NT2/D1 (cell line): ENCODE measurements around the gene KRTAP10-6.

Source experiments
- DNase-seq: peaks from one replicate; pipeline ENCODE4 v3.0.0-alpha.2; 2011; ENCODE audit warnings: low read depth, low spot score
- H3K27me3 ChIP-seq: 2 replicates; pipeline ENCODE4 v1.6.0; 2011; ENCODE audit warnings: mild to moderate bottlenecking; ENCODE audit not compliant: insufficient read length, insufficient read depth
- H3K36me3 ChIP-seq: 2 replicates; pipeline ENCODE4 v1.6.1; 2011; ENCODE audit warnings: mild to moderate bottlenecking, low read length, mixed read lengths; ENCODE audit not compliant: insufficient read depth, insufficient read length
- H3K4me1 ChIP-seq: 2 replicates; pipeline ENCODE4 v1.5.1; 2011; ENCODE audit not compliant: insufficient read depth, insufficient read length
- H3K4me3 ChIP-seq: 2 replicates; pipeline ENCODE4 v1.5.1; 2011; ENCODE audit warnings: low read depth; ENCODE audit not compliant: insufficient read length
- H3K9ac ChIP-seq: 2 replicates; pipeline ENCODE4 v1.6.0; 2011; ENCODE audit warnings: low read depth; ENCODE audit not compliant: insufficient read length
- H3K9me3 ChIP-seq: 2 replicates; pipeline ENCODE4 v1.5.1; 2011; ENCODE audit warnings: mild to moderate bottlenecking, low read length; ENCODE audit not compliant: insufficient read depth
- SUZ12 ChIP-seq: IDR thresholded peaks from 2 replicates; pipeline ENCODE4 v1.6.1; 2011; ENCODE audit not compliant: insufficient read length, insufficient read depth; ENCODE audit errors: extremely low read depth
- YY1 ChIP-seq: IDR thresholded peaks from 2 replicates; pipeline ENCODE4 v1.6.1; 2011; ENCODE audit not compliant: insufficient read length, insufficient read depth
- ZNF274 ChIP-seq: IDR thresholded peaks from 2 replicates; pipeline ENCODE4 v1.6.1; 2011; ENCODE audit warnings: mild to moderate bottlenecking, low read depth, low read length

The KRTAP10-6 gene

GRCh38 chr21:44626262-44626661 lies 34.0 kb upstream of the KRTAP10-6 start:
- no peak for TF ChIP-seq ZNF274
- TF ChIP-seq SUZ12 = no peak
- TF ChIP-seq YY1 = no peak
- H3K27me3 ChIP-seq = no peaks in the 10 kb centered on the region
- no peak for DNase-seq
- H3K9ac ChIP-seq = peak overlapping the region; percentile 25
- H3K9me3 ChIP-seq = peaks cover 42% of the 10 kb centered on the region
- no peaks in the 10 kb centered on the region for H3K36me3 ChIP-seq
- peaks cover 12% of the 10 kb centered on the region for H3K4me1 ChIP-seq
- no peak overlapping the region for H3K4me3 ChIP-seq

- H3K27me3 ChIP-seq = no peaks in the 10 kb centered on the region
- H3K9ac ChIP-seq = no peak overlapping the region
- no peak for DNase-seq
- TF ChIP-seq ZNF274 (no peak), SUZ12 (no peak), YY1 (no peak)
- H3K4me3 ChIP-seq = no peak overlapping the region
- peaks cover 44% of the 10 kb centered on the region for H3K9me3 ChIP-seq
- H3K36me3 ChIP-seq = no peaks in the 10 kb centered on the region
- H3K4me1 ChIP-seq = peaks cover 12% of the 10 kb centered on the region
These were observed 33.5 kb upstream of the KRTAP10-6 start for GRCh38 chr21:44625756-44626155.

GRCh38 chr21:44623575-44623974 lies 31.3 kb upstream of the KRTAP10-6 start:
- Histone ChIP-seq H3K4me3 (no peak overlapping the region), H3K36me3 (no peaks in the 10 kb centered on the region), H3K9ac (no peak overlapping the region), H3K9me3 (peaks cover 63% of the 10 kb centered on the region), H3K4me1 (peaks cover 7% of the 10 kb centered on the region), H3K27me3 (no peaks in the 10 kb centered on the region)
- DNase-seq = no peak
- TF ChIP-seq SUZ12 (no peak), ZNF274 (no peak), YY1 (no peak)

- H3K4me3 ChIP-seq = no peak overlapping the region
- H3K4me1 ChIP-seq = peaks cover 11% of the 10 kb centered on the region
- no peak for DNase-seq
- no peak overlapping the region for H3K9ac ChIP-seq
- H3K36me3 ChIP-seq = no peaks in the 10 kb centered on the region
- no peaks in the 10 kb centered on the region for H3K27me3 ChIP-seq
- H3K9me3 ChIP-seq = peaks cover 54% of the 10 kb centered on the region
- TF ChIP-seq SUZ12 = no peak
- TF ChIP-seq ZNF274 = no peak
- TF ChIP-seq YY1 = no peak
These were observed 27.6 kb upstream of the KRTAP10-6 start for GRCh38 chr21:44619886-44620285.

- no peak overlapping the region for H3K9ac ChIP-seq
- peaks cover 11% of the 10 kb centered on the region for H3K4me1 ChIP-seq
- no peaks in the 10 kb centered on the region for H3K27me3 ChIP-seq
- TF ChIP-seq YY1 (no peak), SUZ12 (no peak), ZNF274 (no peak)
- no peak overlapping the region for H3K4me3 ChIP-seq
- no peak for DNase-seq
- H3K36me3 ChIP-seq = no peaks in the 10 kb centered on the region
- H3K9me3 ChIP-seq = peaks cover 44% of the 10 kb centered on the region
These were observed 26.6 kb upstream of the KRTAP10-6 start for GRCh38 chr21:44618909-44619308.

GRCh38 chr21:44618504-44618903 lies 26.2 kb upstream of the KRTAP10-6 start:
- H3K9ac ChIP-seq = no peak overlapping the region
- no peaks in the 10 kb centered on the region for H3K27me3 ChIP-seq
- peaks cover 40% of the 10 kb centered on the region for H3K9me3 ChIP-seq
- DNase-seq = no peak
- peaks cover 11% of the 10 kb centered on the region for H3K4me1 ChIP-seq
- no peaks in the 10 kb centered on the region for H3K36me3 ChIP-seq
- no peak for TF ChIP-seq YY1
- TF ChIP-seq SUZ12 = no peak
- TF ChIP-seq ZNF274 = no peak
- H3K4me3 ChIP-seq = no peak overlapping the region

- TF ChIP-seq ZNF274 (no peak), SUZ12 (no peak), YY1 (no peak)
- Histone ChIP-seq H3K9me3 (peaks cover 26% of the 10 kb centered on the region), H3K27me3 (no peaks in the 10 kb centered on the region), H3K4me1 (peaks cover 11% of the 10 kb centered on the region), H3K9ac (no peak overlapping the region), H3K36me3 (no peaks in the 10 kb centered on the region), H3K4me3 (no peak overlapping the region)
- no peak for DNase-seq
These were observed 24.8 kb upstream of the KRTAP10-6 start for GRCh38 chr21:44617071-44617501.
